T-helper 22 cell (primary cell): ENCODE data around the gene ANXA2.
"Not testable (repeated sequence)": the region's sequence is repeated elsewhere in the genome, so short reads cannot be mapped to it uniquely, and the experiment has no call there.

ENCODE experiments used
- DNase-seq: peaks from one replicate; pipeline ENCODE4 v3.0.0-alpha.2; 2020; ENCODE audit warnings: low read depth

The ANXA2 gene

GRCh38 chr15:60369696-60370095 lies 28.1 kb downstream of the ANXA2 start:
- no peak for DNase-seq

GRCh38 chr15:60364612-60364924 lies 33.2 kb downstream of the ANXA2 start:
- no peak for DNase-seq

- DNase-seq, result no peak
Measured at GRCh38 chr15:60363903-60364611, 33.7 kb downstream of the ANXA2 start.

GRCh38 chr15:60363087-60363549 lies 34.7 kb downstream of the ANXA2 start:
- DNase-seq, result no peak

- no peak for DNase-seq
Measured at GRCh38 chr15:60362321-60363086, 35.3 kb downstream of the ANXA2 start.

- not testable (repeated sequence) for DNase-seq
Measured at GRCh38 chr15:60359738-60360137, 38.0 kb downstream of the ANXA2 start.

GRCh38 chr15:60358935-60359682 lies 38.7 kb downstream of the ANXA2 start:
- no peak for DNase-seq

GRCh38 chr15:60356832-60357231 lies 41.0 kb downstream of the ANXA2 start:
- DNase-seq, result no peak

GRCh38 chr15:60355148-60355857 lies 42.5 kb downstream of the ANXA2 start:
- DNase-seq, result no peak

- no peak for DNase-seq
Measured at GRCh38 chr15:60353245-60353920, 44.4 kb downstream of the ANXA2 start.

- DNase-seq, result no peak
Measured at GRCh38 chr15:60352525-60352924, 45.3 kb downstream of the ANXA2 start.

- no peak for DNase-seq
Measured at GRCh38 chr15:60351066-60351465, 46.7 kb downstream of the ANXA2 start.

- DNase-seq, result no peak
Measured at GRCh38 chr15:60350108-60350507, 47.7 kb downstream of the ANXA2 start.

- no peak for DNase-seq
Measured at GRCh38 chr15:60349589-60349988, 48.2 kb downstream of the ANXA2 start.

- no peak for DNase-seq
Measured at GRCh38 chr15:60347480-60348049, 50.2 kb downstream of the ANXA2 start.

- DNase-seq, result no peak
Measured at GRCh38 chr15:60346653-60347052, 51.1 kb downstream of the ANXA2 start.

- DNase-seq, result no peak
Measured at GRCh38 chr15:60346077-60346476, 51.7 kb downstream of the ANXA2 start.

- DNase-seq, result no peak
Measured at GRCh38 chr15:60345598-60345997, 52.2 kb downstream of the ANXA2 start.

- no peak for DNase-seq
Measured at GRCh38 chr15:60344987-60345386, 52.8 kb downstream of the ANXA2 start.

GRCh38 chr15:60344461-60344860 lies 53.3 kb downstream of the ANXA2 start:
- no peak for DNase-seq

GRCh38 chr15:60343221-60343970 lies 54.4 kb downstream of the ANXA2 start:
- no peak for DNase-seq
